Measurements from ENCODE around the gene RET.

DNA sequence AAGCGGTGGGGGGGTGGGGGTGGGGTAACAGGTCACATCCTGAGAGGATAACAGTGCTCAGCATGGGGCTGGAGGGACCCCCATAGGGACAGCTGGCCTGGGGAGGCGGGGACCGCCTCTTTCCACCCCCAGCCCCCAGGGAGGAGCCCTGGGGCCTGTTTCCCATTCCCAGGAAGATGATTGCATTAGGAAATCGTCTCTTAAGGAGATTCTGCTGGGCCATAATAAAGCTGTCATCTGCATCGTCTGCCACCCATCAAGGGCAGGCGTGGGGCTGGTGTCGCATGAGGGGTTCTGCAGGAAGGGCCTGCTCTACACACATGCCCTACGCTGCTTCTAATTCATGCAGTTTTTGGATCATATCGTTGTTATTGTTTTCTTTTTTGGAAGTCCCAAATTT, 17.2 kb downstream of the RET start:
- TF ChIP-seq EP300 (IDR thresholded peaks at IDR 0.05) (no peak), POLR2AphosphoS5 (IDR thresholded peaks at IDR 0.05) (no peak), POLR2A (IDR thresholded peaks at IDR 0.05) (no peak)
- TF ChIP-seq, protein P1, sequence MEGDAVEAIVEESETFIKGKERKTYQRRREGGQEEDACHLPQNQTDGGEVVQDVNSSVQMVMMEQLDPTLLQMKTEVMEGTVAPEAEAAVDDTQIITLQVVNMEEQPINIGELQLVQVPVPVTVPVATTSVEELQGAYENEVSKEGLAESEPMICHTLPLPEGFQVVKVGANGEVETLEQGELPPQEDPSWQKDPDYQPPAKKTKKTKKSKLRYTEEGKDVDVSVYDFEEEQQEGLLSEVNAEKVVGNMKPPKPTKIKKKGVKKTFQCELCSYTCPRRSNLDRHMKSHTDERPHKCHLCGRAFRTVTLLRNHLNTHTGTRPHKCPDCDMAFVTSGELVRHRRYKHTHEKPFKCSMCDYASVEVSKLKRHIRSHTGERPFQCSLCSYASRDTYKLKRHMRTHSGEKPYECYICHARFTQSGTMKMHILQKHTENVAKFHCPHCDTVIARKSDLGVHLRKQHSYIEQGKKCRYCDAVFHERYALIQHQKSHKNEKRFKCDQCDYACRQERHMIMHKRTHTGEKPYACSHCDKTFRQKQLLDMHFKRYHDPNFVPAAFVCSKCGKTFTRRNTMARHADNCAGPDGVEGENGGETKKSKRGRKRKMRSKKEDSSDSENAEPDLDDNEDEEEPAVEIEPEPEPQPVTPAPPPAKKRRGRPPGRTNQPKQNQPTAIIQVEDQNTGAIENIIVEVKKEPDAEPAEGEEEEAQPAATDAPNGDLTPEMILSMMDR (IDR thresholded peaks at IDR 0.05): no peak
